ENCODE results near the gene TUBA3E.
"Not testable (repeated sequence)": the region's sequence is repeated elsewhere in the genome, so short reads cannot be mapped to it uniquely, and the experiment has no call there.

Gene TUBA3E

GRCh38 chr2:130190237-130190636, 8.0 kb downstream of the TUBA3E start:
- no peak for DNase-seq (ENCODE audit: low read depth)

GRCh38 chr2:130188958-130189357, 9.3 kb downstream of the TUBA3E start:
- not testable (repeated sequence) for DNase-seq (ENCODE audit: low read depth)

GRCh38 chr2:130187859-130188792, 10.1 kb downstream of the TUBA3E start:
- DNase-seq (ENCODE audit: low read depth) = not testable (repeated sequence)

- DNase-seq (ENCODE audit: low read depth) = no peak
Observed at GRCh38 chr2:130187268-130187667, 11.0 kb downstream of the TUBA3E start.

GRCh38 chr2:130186391-130186790, 11.8 kb downstream of the TUBA3E start:
- DNase-seq (ENCODE audit: low read depth) = no peak

- DNase-seq (ENCODE audit: low read depth) = no peak
Observed at GRCh38 chr2:130185896-130186295, 12.3 kb downstream of the TUBA3E start.

- no peak for DNase-seq (ENCODE audit: low read depth)
Observed at GRCh38 chr2:130185436-130185835, 12.8 kb downstream of the TUBA3E start.

GRCh38 chr2:130183512-130184373, 14.5 kb downstream of the TUBA3E start:
- peak; percentile 10 for DNase-seq (ENCODE audit: low read depth)

GRCh38 chr2:130182826-130183511, 15.3 kb downstream of the TUBA3E start:
- DNase-seq (ENCODE audit: low read depth) = not testable (repeated sequence)

- peak; percentile 62 for DNase-seq (ENCODE audit: low read depth)
Observed at GRCh38 chr2:130181880-130182682, 16.2 kb downstream of the TUBA3E start, which contains the start of gene MZT2B. TSS of gene MZT2B (plus strand) at chr2:130182262. CDS start at chr2:130182283, 21 bp downstream.

GRCh38 chr2:130181325-130181879, 16.8 kb downstream of the TUBA3E start, which contains the start of gene SMPD4:
TSS of gene SMPD4 (minus strand) at chr2:130181602. CDS start at chr2:130176592, 5,010 bp downstream.
- DNase-seq (ENCODE audit: low read depth) = peak; percentile 88

GRCh38 chr2:130180404-130181324, 17.6 kb downstream of the TUBA3E start:
- not testable (repeated sequence) for DNase-seq (ENCODE audit: low read depth)

GRCh38 chr2:130174866-130175265, 23.4 kb downstream of the TUBA3E start:
- DNase-seq (ENCODE audit: low read depth) = not testable (repeated sequence)

- DNase-seq (ENCODE audit: low read depth) = no peak
Observed at GRCh38 chr2:130169896-130170295, 28.3 kb downstream of the TUBA3E start.

- not testable (repeated sequence) for DNase-seq (ENCODE audit: low read depth)
Observed at GRCh38 chr2:130169163-130169562, 29.1 kb downstream of the TUBA3E start.

GRCh38 chr2:130166611-130167010, 31.6 kb downstream of the TUBA3E start:
- DNase-seq (ENCODE audit: low read depth) = not testable (repeated sequence)

- no peak for DNase-seq (ENCODE audit: low read depth)
Observed at GRCh38 chr2:130165293-130166016, 32.8 kb downstream of the TUBA3E start.

GRCh38 chr2:130162968-130163367, 35.3 kb downstream of the TUBA3E start:
- DNase-seq (ENCODE audit: low read depth) = no peak

GRCh38 chr2:130162486-130162885, 35.8 kb downstream of the TUBA3E start:
- DNase-seq (ENCODE audit: low read depth) = not testable (repeated sequence)

Data from fibroblast of the conjunctiva (primary cell).